Stimulated activated CD8-positive, alpha-beta memory T cell treated with anti-CD3 and anti-CD28 coated beads, Interleukin-7, amount 100 ng/mL, for 48 hours (primary cell): Measurements from ENCODE around the gene WWC1.

Source experiments
- DNase-seq, 2 donors: peaks; one replicate each; pipeline ENCODE4 v3.0.0-alpha.2; 2020; ENCODE audit warnings: low read depth in 1 of 2; ENCODE audit errors: extremely low read depth in 1 of 2

The WWC1 gene

GRCh38 chr5:168401880-168402279, 110.4 kb downstream of the WWC1 start:
- DNase-seq: no peak

- DNase-seq: no peak
Observed at GRCh38 chr5:168404365-168404764, 112.9 kb downstream of the WWC1 start.

- DNase-seq: no peak
Observed at GRCh38 chr5:168407211-168407610, 115.8 kb downstream of the WWC1 start.

GRCh38 chr5:168408561-168409305, 117.3 kb downstream of the WWC1 start:
- no peak for DNase-seq

- DNase-seq: peak; percentile 14 to 40
Observed at GRCh38 chr5:168409591-168410458, 118.4 kb downstream of the WWC1 start.

GRCh38 chr5:168411871-168412270, 120.4 kb downstream of the WWC1 start:
- no peak for DNase-seq

- no peak for DNase-seq
Observed at GRCh38 chr5:168413062-168413461, 121.6 kb downstream of the WWC1 start.

- no peak for DNase-seq
Observed at GRCh38 chr5:168413596-168413995, 122.2 kb downstream of the WWC1 start.

GRCh38 chr5:168415401-168415800, 124.0 kb downstream of the WWC1 start:
- DNase-seq: no peak

GRCh38 chr5:168415971-168416370, 124.5 kb downstream of the WWC1 start:
- DNase-seq: no peak

- DNase-seq: no peak
Observed at GRCh38 chr5:168417731-168418429, 126.4 kb downstream of the WWC1 start.

- no peak for DNase-seq
Observed at GRCh38 chr5:168420461-168420860, 129.0 kb downstream of the WWC1 start.

GRCh38 chr5:168422431-168422830, 131.0 kb downstream of the WWC1 start:
- no peak for DNase-seq

- no peak for DNase-seq
Observed at GRCh38 chr5:168423478-168423877, 132.0 kb downstream of the WWC1 start.

- DNase-seq: no peak
Observed at GRCh38 chr5:168423971-168424370, 132.5 kb downstream of the WWC1 start.

GRCh38 chr5:168424594-168425323, 133.3 kb downstream of the WWC1 start:
- no peak for DNase-seq

- no peak for DNase-seq
Observed at GRCh38 chr5:168426007-168426863, 134.8 kb downstream of the WWC1 start.

GRCh38 chr5:168426864-168427172, 135.4 kb downstream of the WWC1 start:
- no peak for DNase-seq

- DNase-seq: no peak
Observed at GRCh38 chr5:168427224-168427623, 135.8 kb downstream of the WWC1 start.

GRCh38 chr5:168428552-168428951, 137.1 kb downstream of the WWC1 start:
- DNase-seq: no peak
